ENCODE data around the gene ZNF213.

ZNF213 gene

DNA sequence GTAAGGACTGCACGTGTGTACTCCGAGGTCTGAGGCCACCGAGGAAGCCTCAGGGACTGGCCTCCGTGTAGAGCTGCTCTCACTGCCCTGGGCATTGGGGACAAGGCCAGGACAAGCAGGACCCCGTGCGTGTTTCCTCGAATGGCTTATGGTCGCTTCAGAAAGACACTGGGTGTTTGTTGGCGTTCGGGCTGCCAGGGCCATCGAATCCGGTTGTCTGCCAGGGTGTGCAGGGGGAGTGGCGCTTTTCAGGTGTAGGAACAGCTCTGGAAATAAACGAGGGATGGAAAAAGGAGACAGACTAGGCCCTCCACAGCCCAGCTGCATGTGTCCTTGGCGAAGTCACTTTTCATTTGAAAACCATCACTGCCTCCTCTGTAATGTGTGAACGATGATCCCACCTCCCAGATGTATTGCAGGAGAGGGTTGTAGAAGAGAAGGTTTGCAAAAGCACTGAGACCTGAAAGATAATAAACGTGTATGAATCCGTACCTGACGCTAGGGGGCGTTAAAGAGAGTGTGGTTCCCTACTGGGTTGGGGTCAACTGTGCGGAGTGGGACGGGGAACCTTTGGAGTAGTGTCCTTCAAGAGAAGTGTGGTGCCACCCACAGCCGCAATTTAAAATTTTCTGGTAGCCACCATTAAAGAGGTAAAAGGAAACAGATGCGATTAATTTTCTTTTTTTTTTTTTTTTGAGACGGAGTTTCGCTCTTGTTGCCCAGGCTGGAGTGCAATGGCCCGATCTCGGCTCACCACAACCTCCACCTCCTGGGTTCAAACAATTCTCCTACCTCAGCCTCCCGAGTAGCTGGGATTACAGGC, 33.6 kb upstream of the ZNF213 start:
- no peak for DNase-seq

DNA sequence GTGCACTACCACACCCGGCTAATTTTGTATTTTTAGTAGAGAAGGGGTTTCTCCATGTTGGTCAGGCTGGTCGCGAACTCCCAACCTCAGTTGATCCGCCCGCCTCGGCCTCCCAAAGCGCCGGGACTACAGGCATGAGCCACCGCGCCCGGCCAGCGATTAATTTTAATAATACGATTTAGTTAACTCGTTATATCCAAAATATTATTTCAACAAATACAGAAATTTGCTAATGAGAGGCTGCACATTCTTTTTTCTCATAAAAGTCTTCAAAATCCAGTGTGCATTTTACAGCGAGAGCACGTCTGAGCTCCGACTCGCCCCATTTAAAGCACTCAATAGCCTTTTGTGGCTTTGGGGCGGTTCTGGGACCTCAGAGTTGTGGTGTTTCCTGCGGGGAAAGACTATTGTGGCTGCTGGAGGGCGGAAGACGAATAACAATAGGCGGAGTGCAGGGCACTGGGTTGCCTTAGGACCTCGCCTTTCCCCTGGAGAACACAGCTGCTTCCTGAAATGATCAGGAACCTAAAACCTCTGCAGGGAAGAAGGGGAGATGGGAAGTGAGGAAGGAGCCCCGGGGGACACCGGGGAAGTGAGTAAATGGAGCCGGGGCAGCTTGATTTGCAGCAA, 32.9 kb upstream of the ZNF213 start:
- DNase-seq = no peak

DNA sequence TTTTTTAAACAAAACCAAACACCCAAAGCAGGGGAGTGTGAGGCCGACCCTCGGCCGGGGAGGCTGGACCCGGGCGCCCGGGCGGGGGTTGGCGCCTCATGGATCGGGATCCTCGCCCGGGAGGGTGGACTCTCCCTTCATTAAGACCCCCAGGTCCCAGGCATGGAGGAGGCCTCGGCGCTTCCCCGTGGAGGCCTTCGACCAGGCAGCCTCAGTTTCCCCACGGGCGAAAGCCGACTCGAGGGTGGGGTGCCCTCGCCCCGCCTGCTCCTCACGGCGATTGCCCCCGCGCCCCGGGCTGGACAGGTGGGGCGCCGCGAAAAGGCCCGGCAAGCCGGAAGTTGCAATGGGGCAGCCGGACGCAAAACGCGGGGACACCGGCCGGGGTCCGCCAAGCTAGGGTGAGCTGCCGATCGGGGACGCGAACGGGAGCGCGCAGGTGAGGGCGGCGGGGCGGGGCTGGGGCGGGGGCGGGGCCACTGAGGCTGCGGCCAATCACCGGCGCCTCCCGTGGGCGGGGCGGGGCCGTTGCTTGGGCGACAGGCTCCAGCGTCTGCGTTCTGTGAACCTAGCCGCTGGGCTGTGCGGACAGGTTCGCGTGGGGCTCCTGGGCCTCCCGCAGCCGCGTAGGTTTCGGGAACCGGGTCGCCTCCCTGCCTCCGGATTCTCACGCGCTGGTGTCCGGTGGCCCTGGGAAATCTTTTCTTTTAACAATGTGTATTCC, 28.5 kb upstream of the ZNF213 start:
- DNase-seq = peak; percentile 90

DNA sequence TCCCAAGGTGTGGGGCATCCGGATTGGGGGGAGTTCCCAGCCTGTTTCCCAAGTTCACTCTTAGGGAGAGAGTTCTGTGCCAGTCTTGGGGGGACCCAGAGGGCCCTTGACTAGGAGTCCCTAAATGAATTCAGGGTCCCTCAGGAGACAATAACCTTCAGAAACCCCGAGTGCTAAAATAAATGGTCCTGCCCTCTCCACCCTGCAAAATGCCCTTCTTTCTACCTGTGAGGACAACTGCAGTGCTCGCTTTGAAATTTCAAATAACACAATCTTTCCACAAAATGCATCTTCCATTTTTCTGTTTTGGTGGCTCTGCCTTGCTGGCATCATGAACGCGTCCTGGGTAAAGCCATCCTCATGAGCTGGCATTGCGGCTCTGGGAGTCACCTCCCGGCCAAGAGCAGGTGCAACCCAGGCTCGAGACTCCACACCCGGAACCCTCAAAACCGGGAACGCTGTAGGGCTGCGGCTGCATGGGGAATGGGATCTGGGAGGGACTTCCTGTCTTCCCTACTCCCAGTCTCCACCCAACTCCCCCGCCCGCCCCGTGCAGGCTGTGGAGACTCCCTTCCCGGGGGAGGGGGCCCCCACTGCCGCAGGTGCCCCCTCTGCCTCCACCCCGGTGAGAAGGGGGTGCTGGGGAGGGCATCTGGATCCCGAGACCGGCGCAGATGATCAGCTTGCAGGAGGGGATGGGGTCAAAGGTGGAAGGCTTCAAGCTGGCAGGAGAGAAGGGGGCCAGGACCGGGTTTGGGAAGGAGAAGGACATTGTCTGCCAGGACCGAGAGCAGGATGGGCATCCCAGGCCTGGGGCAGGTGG, 22.6 kb upstream of the ZNF213 start, which contains the start of gene ZNF205:
Gene ZNF205 (plus strand): TSS at position 529 of the 823 bp plus-strand sequence. CDS start 845 bp downstream, outside the sequence.
- peak; percentile 78 for DNase-seq

DNA sequence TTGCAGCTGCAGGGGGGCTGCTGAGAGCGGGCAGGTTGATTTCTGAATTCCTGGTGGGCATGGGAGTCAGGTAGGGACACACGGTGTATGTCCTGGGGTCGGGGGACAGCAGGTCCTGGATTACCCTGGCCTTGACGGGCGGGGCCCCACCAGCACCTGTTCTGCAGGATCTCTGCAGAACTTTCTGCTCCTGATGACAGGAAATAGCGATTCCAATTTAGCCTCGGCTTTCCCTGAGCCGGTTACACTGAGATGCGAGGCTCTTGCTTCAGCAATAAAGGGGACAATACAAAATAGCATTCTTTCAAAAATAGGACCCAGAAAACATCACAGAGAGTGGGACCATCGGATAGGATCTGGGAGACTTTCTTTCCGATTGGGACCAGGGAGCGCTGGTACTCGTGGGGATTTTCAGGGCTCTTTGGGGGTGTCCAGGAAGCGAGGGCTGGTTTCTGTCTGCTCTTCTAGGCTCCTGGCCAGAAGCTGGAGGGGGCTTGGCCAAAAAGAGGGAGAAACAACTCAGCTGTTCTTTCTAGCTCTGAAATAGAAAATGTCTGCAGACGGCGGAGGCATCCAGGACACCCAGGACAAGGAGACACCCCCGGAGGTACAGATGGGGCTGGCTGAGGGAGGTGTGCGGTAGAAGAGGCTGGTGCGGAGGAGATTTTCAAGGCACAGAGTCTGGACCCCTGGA, 21.8 kb upstream of the ZNF213 start:
- no peak for DNase-seq

DNA sequence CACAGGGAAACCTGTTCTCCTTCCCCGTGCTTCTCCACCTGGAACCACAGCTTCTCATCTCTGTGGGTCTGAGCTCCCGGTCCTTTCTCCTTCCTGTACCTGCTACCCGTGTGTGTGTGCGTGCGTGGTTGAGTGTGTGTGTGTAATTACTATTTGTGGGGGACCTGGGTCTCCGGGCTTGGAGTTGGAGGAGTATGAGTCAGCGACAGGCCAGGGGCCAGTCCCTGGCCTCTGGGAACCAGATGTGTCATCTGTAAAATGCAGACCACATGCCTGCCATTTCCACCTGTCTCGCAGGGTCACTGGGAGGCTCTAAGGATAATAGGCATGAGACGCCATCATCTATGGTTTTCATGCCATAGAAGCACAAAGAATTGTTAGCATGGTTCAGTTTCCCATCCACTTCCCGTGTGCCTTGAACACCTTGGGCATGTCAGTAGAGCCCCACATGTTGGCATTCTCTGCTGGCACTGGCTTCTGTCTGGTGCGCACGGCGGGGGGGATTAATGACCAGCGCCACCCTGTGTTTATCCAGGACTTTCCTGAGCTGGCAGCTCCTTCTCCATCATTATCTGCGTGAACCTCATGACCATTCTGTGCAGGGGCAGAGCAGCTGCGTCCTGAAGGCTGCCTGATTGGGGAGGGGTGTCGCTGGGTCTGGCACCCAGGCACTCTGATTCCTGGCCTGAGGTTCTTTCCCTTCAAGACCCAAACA, 20.9 kb upstream of the ZNF213 start:
- DNase-seq = no peak

DNA sequence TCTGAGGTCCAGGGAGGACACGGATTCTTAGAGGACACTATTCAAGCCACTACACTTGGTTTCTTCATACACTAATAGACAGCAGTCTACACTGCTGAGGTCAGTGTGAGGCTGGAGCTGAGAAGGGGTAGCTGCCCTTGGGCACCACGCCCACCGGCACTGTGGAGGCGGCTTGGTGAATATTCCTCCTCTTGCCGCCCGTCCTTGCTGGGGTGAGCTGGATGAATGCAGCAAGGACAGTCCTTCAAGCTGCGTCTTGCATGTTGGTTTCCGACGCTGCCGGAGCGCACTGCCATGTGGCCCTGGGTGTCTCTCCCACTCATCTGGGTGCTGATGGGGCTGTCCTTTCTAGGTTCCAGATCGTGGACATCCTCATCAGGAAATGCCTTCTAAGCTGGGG, 19.8 kb upstream of the ZNF213 start:
- no peak for DNase-seq

DNA sequence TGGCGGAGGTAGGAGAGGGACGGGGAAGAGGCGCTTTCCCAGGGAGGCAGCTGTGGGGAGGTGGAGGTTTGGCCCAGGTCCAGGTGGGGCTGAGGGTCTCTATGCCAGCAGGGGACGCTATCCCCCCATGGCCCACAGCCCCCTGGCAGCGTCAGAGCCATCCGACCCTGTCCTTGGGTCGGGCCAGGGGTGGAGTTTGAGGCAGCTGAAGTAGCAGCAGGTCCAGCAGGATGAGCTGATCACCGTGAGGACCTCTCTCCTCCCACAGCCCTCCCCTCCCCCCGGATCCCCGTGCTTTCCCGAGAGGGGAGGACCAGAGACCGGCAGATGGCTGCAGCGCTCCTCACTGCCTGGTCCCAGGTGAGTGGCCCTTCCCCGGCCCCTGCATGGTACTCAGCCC, 19.3 kb upstream of the ZNF213 start:
- DNase-seq = no peak

DNA sequence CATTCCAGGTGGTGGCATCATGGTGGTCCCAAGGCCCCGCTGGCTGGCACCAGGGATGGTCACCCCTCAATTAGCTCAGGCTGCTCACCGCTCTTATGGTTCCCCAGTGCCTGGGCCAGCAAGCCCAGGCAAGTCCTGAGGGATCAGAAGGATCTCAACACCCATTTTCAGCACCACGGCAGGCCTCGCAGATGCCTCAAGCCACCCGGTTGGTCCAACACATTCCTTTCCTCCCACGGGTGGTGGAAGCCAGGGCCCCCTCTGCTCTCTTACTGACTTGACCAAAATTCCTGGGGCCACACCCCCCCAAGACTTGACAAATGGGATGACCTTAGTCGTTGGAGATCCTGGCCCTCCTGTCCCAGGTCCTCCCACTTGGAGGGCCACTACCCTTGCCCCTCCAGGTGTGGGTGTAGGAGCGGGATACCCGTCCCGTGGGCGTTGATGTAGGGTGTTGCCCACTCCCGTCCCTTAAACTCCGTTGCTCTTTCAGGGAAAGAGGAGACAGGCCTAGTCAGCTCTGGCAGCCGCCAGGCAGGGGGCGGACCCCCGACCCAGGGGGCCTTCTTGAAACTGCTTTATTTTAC, 16.5 kb upstream of the ZNF213 start:
- DNase-seq = no peak

DNA sequence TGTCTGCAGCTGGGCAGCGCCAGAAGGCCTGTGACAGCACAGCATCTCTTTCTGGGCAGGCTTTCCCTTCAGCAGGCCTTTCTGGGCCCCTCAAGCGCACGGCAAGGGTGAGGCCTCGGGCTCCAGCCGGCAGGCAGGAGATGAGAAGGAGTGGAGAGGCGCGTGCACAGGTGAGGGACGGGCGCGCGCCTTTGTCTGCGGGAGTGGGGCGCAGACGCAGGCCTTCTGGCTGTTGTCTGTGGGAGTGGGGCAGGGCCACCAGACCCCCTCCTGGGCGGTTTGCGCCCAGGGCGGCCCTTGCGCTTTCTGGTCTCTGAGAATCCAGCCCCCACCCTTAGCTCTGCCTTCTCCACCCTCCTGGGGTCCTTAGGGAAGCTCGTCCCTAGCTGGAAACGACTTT, 16.0 kb upstream of the ZNF213 start:
- no peak for DNase-seq

DNA sequence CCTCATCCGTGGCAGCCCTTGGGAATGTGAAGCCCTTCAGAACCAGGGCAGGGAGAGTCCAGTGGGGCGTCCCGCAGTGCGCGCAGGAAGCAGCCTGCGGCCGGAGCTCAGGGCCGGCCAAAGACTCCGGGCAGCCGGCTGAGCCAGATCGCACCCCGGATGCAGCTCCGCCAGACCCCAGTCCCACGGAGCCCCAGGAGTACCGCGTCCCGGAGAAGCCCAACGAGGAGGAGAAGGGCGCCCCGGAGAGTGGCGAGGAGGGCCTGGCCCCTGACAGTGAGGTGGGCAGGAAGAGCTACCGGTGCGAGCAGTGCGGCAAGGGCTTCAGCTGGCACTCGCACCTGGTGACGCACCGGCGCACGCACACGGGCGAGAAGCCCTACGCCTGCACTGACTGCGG, 15.5 kb upstream of the ZNF213 start:
- no peak for DNase-seq

DNA sequence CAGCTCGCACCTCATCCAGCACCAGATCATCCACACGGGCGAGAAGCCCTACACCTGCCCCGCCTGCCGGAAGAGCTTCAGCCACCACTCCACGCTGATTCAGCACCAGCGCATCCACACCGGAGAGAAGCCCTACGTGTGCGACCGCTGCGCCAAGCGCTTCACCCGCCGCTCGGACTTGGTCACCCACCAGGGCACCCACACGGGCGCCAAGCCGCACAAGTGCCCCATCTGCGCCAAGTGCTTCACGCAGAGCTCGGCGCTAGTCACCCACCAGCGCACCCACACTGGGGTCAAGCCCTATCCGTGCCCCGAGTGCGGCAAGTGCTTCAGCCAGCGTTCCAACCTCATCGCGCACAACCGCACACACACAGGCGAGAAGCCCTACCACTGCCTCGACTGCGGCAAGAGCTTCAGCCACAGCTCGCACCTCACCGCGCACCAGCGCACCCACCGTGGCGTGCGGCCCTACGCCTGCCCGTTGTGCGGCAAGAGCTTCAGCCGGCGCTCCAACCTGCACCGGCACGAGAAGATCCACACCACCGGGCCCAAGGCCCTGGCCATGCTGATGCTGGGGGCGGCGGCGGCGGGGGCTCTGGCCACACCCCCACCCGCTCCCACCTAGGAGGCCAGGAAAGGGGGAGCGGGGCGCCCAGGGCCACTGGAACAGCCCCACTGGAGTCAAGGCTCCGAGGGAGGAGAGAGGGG, 15.0 kb upstream of the ZNF213 start:
- DNase-seq = no peak

DNA sequence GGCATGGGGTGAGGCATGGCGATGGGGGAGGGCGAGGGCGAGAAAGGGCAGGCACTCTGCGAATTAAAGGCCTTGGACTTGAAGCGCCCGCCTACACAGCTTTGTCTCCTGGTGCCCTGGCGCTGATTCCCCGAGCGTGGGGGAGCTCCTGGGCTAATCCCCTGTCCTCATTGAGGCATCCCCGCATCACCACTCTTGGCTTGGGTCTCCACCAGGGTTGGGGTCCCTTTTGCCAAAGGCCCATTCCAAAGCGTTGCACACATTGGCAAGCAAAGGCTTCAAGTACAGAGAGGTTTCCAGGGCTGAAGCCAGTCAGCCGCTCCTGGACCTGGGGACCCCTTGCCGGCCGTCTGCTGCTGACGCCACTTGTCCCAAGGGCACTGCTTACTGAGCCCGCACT, 14.4 kb upstream of the ZNF213 start:
- DNase-seq = no peak

DNA sequence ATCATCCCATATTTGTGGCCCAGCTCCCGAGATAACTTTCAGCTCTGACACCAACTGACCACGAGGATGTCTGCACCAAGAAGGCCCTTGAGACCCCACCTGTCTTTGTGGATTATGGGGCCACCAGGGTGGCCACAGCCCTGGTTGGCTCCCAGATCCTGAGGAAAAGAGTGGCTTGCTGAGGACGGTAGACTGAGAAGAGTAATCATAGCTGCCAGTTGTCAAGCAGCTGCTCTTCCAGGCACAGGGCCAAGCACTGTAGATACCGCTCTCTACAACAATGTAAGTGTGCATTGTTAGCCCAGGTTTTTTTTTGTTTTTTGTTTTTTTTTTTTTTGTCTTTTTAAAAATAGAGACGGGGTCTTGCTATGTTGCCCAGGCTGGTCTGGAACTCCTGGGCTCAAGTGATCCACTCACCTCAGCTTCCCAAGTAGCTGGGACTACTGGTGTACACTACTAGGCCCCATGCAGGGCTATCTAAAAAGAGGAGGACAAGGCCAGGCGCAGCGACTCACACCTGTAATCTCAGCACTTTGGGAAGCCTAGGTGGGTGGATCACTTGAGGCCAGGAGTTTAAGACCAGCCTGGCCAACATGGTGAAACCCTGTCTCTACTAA, 12.9 kb upstream of the ZNF213 start:
- DNase-seq = no peak

DNA sequence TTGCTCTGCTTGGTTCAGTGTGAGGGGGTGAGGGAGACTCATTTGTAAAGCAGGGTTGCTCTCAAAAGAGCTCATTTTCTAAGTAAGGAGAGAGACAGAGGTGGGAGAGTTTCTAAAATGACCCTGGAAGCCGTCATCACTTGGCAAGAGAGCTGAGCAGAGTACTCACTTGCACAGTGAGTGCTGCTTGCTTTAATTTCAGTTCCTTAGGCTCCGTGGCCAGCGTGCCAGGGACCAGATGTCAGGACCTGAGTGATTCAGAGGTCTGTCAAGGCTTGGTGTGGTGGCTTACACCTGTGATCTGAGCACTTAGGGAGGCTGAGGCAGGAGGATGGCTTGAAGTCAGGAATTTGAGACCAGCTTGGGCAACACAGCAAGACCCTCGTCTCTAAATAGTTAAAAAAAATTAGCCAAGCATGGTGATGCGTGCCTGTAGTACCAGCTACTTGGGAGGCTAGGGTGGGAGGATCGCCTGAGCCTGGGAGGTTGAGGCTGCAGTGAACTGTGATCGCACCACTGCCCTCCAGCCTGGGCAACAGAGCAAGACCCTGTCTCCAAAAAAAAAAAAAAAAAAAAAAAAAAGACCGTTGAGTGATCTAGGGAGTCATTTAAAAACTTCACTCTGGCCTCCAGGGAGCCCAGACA, 11.8 kb upstream of the ZNF213 start:
- no peak for DNase-seq

DNA sequence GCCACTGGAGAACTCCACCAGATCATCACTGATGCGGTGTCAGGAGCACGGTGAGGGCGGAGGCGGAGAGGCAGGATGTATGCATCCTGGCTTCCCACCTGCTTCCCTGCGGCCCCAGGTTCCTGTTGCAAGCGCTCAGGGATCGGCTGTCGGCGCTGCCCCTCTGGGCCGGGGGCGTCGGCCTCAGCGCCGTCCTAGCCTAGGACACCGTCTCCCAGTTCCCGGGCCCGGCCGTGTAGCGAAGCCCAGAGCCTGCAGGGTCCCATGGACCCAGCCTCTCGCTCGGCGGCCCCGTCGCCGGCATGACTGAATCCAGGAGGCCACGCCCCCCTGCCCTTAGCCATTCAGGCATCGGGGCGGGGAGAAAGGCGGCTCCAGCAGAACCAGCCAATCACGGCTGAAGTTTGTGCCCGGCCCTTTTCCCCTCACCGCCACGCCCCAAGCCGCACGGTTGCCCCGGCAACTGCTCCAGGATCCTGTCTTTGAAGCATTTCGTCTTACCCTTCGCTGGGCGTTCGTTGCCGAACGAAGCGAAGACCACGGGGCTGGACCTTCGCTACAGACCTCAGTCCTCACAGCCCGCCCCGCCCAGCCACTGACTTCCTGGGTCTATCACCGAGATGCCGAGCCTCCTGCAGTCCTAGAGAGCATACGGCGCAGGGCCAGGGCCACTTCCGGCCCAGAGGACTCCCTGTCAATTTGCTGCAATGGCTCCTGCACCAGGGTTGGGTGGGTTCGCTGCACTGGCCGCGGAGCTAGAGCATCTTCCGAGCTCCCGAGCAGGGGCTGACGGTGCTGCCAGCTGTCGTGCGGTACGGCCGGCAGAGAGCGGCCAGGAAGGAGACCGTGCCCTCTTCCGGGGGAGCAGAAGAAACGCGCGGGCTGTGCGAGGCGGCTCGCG, 10.6 kb upstream of the ZNF213 start:
- peak; percentile 93 for DNase-seq

DNA sequence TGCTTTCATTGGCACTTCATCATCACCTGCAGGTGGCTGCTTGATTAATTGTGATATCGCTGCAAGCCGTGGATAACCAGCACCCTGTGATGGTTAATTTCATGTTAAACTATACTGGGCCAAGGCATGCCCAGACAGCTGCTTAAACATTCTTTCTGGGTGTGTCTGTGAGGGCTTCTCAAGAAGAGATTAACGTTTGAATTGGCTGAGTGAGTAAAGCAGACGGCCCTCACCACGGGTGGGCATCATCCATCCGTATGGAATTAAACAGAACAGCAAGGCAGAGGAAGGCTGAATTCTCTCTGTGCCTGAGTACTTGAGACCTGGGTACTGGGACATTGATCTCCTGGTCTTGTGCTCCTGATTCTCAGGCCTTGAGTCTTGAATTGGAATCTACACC, 7.1 kb upstream of the ZNF213 start:
- DNase-seq = no peak
